GM12864 (cell line): ENCODE results near the gene POMP.
A peak's percentile ranks its signal among the peaks of the same experiment; 100 is the strongest.

Source experiments
- DNase-seq: peaks from one replicate; pipeline ENCODE4 v3.0.0-alpha.2; 2011; ENCODE audit warnings: low read depth
- H3K4me3 ChIP-seq: 2 replicates; pipeline ENCODE4 v1.5.1; 2011; ENCODE audit warnings: mild to moderate bottlenecking, low read depth, low read length, control low read depth
- TF ChIP-seq, protein P1 (sequence below): IDR thresholded peaks from 2 replicates; pipeline ENCODE4 v1.5.1; 2011; ENCODE audit warnings: low read depth, mild to moderate bottlenecking, moderate library complexity, low read length, control low read depth, inconsistent platforms; ENCODE audit errors: missing control alignments

POMP gene, protein sequence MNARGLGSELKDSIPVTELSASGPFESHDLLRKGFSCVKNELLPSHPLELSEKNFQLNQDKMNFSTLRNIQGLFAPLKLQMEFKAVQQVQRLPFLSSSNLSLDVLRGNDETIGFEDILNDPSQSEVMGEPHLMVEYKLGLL

DNA sequence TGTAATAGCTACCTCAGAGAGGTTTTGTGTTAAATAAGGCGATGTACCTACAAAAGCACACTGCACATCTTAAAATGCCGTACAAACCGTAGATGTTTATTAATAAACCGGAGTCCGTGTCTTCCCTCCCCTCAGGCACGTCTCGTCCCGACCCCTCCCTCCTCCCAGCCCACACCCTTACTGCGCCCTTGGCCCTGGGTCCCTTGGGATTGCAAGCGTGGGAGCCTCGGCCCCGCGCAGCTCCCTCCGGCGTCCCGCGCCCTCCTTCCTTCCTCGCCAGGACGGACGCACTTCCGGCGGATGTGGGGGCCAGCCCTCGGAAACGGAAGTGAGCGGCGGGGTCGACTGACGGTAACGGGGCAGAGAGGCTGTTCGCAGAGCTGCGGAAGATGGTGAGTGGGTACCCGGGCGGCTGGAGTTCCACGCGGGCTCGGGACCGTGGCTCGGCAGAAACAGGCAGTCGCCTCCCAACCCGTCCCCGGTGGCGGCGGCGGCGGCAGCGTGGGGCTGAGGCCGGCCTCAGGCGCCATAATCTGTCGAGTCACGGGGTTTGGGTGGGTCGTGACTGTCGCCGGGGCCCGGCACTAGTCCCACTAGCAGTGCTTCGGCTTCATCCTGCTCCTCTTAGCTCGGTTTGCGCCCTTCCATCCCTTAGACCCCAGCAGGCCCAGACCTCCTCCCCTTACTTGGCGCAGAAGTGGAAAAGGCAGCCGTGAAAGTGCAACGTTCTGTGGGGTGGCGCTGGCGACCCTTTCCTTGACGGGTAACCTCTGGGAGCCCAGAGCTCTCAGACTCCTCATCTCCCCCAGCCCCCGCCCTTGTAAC is at the start of gene POMP:
Gene POMP (plus strand): TSS at position 335 of the 825 bp plus-strand sequence. CDS start 55 bp downstream, at position 390.
- peak; percentile 65 for DNase-seq
- TF ChIP-seq, protein P1, sequence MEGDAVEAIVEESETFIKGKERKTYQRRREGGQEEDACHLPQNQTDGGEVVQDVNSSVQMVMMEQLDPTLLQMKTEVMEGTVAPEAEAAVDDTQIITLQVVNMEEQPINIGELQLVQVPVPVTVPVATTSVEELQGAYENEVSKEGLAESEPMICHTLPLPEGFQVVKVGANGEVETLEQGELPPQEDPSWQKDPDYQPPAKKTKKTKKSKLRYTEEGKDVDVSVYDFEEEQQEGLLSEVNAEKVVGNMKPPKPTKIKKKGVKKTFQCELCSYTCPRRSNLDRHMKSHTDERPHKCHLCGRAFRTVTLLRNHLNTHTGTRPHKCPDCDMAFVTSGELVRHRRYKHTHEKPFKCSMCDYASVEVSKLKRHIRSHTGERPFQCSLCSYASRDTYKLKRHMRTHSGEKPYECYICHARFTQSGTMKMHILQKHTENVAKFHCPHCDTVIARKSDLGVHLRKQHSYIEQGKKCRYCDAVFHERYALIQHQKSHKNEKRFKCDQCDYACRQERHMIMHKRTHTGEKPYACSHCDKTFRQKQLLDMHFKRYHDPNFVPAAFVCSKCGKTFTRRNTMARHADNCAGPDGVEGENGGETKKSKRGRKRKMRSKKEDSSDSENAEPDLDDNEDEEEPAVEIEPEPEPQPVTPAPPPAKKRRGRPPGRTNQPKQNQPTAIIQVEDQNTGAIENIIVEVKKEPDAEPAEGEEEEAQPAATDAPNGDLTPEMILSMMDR = no peak
- H3K4me3 ChIP-seq = peak within 1 kb of the TSS; percentile 75

DNA sequence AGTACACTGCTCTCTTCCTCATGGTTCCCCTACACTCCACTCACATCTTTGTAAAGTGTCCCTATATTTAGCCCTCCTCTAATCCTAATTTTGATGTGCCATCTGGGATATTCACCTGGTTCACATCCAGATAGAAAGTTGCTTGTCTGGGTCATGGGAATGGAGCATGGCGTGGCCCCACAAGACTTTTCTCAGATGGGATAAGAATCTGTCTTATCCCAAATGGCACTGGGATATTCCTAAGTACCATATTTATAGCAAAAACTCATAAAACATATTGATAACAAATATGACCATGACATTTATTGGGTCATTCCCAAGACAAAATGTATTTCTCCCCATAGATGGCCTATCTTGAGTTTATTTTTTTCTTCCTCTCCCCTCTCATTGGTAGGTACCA is 49.5 kb upstream of the POMP start:
- no peak overlapping the region for H3K4me3 ChIP-seq
- DNase-seq = no peak
- TF ChIP-seq, protein P1 = no peak

DNA sequence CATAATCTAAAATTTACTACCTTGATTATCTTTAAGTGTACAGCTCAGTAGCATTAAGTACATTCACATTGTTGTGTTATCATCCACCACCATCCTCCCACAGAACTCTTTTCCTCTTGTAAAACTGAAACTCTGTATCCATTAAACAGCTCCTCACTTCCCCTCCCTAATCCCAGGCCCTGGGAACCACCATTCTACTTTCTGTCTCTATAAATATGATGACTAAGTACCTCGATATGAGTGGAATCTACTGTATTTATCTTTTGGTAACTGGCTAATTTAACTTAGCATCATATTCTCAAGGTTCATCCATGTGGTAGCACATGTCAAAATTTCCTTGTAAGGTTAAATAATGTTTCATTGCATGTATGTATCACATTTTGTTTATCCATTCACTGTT is 49.0 kb upstream of the POMP start:
- TF ChIP-seq, protein P1 = no peak
- no peak for DNase-seq
- no peak overlapping the region for H3K4me3 ChIP-seq

DNA sequence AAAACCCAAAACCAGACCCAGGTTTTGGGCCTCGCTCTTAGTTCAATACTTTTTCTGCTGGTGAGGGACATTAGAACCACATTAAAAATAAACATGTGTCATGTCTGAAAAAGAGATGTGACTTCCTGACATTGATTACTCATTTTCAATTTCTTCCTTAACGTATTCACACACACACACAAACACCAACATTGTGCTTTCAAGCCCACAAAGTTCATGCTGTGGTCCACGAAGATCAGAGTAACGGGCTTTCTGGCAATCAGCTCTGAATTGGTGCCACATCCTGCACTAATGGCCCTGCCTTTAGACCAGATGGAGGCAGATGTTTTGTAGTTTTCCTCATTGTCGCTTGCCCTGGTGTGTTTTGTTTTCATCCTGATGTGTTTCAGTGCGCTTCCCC is 47.9 kb upstream of the POMP start:
- no peak for DNase-seq
- TF ChIP-seq, protein P1 = no peak
- no peak overlapping the region for H3K4me3 ChIP-seq

DNA sequence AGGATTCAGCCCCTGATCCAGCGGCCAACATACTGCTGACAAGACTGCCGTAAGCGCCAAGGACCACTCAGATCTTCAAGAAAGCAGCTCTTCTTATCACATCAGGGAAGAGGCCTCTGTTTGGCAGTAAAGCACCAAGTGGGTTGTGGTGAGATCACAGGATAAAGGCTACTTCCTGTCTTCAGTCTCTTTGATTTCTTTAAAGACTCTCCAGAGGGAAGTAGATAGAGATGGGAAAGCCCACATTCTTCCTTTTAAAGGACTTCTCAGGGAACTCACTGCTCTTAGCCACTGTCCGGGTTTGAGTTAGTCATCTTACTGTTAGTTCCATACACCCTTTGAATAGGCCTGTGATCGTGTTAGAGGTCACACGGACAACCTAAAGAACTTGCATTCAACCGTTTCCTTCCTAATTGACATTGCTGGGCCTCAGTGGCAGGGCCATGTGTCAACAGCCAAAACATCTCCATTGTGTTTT is 47.2 kb upstream of the POMP start:
- H3K4me3 ChIP-seq = no peak overlapping the region
- TF ChIP-seq, protein P1 = no peak
- DNase-seq = no peak

DNA sequence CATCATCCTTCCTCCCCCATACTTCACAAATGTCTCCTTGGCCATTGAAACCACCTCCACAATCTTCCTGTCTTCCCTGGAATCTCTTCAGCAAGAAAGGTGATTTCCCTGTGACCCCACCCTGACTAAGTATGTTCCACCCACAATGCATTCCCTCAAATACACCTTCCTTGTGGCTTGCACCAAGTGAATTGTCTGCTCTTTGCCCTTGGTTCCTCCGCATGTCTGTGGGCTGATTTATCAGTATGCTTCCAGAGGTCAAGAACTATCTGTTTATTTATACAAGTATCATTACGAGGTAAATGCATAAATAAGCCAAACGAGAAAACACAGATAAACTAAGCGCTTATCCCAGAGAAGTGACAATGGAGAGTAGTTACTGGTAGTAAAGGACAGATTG is 45.4 kb upstream of the POMP start:
- no peak overlapping the region for H3K4me3 ChIP-seq
- DNase-seq = no peak
- TF ChIP-seq, protein P1 = no peak

DNA sequence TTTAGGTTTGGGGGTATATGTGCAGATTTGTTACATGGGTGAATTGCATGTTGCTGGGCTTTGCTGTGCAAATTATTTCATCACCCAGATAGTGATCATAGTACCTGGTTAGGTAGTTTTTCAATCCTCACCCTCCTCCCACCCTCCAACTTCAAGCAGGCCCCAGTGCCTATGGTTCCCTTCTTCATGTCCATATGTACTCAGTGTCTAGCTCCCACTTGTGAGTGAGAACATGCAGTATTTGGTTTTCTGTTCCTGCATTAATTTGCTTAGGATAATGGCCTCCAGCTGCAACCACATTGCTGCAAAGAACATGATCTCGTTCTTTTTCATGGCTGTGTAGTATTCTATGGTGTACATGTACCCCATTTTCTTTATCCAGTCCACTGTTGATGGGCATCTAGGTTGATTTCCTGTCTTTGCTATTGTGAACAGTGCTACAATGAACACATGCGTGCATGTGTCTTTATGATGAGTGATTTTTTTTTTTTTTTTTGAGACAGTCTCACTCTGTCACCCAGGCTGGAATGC is 42.9 kb upstream of the POMP start:
- DNase-seq = no peak

More for the DNA sequence above, 42.9 kb upstream of the POMP start:
- TF ChIP-seq, protein P1 = no peak
- H3K4me3 ChIP-seq = no peak overlapping the region
